Measurements from ENCODE around the gene MTMR4.
"Not testable (repeated sequence)": the region's sequence is repeated elsewhere in the genome, so short reads cannot be mapped to it uniquely, and the experiment has no call there.

The MTMR4 gene

DNA sequence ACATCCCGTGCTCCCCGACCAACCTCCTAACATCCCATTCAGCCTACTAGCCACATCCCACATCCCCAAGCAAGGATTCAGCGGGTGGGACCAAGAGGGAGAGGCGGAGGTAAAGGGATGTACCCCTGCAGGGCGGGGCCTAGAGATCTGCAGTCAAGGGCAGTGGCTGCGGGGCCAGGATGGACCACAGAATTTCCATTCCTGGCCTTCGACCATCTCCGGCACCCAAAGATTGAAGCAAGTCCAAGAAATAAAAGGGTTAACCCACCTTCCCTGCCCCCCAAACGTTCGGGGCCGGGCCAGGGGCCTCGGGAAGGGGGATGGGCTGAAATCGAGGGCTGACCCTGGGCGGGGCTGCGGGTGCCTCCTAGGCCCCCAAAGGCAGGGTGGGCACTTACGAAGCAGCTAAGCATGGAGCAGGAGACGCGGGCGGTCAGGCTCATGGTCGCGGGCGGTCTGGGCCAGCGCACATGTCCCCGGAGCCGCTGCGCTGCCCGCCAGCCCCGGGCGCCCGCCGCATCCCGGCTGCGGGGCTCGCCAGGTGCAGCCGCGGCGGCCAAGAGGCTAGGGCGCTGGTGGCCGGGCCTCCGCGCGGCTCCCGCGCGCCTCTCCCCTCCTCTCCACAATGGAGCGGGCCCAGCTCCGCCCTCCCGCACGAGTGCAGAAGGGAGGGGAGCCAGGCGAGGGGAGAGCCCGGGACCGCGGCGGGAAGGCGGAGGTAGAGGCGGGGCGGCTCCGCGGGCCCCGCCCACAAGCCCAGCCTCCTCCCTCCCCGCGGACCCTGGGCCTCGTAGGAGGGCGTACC is at the start of gene MTMR4:
MTMR4 (minus strand) TSS at position 674 of the 805 bp plus-strand sequence; CDS start at position 443, 231 bp downstream.
- in situ Hi-C loops (cut with MboI; ENCODE audit: low sequenced_read_pairs), result no loop called here

DNA sequence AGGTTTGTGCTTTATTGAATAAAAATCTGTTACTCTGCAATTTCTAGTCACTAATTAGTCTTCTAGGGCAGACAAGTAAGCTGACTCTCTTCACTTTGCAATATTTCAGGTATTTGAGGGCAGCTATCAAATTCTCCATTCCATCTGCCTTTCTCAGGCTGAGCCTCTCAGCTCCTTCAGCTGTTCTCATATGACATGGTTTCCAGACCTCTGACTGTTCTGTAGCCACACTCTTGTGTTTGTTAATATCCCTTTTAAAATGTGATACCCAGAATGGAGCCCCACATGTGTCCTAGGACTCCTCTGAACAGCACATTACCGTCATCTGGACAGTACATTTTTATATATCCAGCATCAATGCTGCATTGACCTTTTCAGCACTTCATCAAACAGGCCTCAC is 46.1 kb upstream of the MTMR4 start:
- in situ Hi-C loops (cut with MboI; ENCODE audit: low sequenced_read_pairs), result no loop called here

DNA sequence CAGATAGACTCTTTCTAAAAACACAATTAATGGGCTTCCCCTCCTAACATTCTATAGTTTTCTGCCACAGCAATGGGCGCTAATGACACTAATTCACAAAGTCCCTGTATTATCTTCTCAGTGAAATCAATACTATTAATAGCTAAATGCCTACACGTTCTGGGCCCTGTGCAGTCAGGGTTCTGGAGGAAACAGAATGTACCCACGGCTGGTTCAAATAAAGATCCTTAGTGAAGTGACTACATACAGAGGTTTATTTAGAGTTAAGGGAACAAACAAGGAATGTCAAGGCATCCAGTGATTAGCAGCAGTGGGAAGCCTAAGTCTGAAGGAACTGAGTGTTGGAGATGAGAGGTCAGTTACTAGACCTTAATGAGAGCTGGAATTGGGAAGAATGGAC is 43.5 kb upstream of the MTMR4 start:
- in situ Hi-C loops (cut with MboI; ENCODE audit: low sequenced_read_pairs), result no loop called here

DNA sequence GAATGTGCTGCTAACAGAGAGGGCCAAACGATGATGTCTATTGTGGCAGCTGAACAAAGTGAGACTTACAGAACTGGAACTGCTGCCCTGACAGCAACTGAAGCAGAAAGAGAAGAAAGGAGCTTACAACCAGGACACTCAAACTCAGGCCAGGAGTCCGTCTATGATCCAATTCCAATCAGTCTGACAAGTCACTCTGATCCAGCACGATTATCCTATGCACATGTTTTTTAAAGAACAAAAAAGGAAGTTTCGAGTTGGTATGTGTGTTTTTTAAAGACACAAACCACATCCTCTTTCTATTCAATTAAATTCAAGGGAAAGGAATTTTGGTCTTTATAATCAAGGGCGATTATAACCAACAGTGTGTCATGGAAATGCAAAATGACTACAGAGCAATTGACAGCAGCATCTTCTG is 42.4 kb upstream of the MTMR4 start:
- in situ Hi-C loops (cut with MboI; ENCODE audit: low sequenced_read_pairs), result no loop called here

DNA sequence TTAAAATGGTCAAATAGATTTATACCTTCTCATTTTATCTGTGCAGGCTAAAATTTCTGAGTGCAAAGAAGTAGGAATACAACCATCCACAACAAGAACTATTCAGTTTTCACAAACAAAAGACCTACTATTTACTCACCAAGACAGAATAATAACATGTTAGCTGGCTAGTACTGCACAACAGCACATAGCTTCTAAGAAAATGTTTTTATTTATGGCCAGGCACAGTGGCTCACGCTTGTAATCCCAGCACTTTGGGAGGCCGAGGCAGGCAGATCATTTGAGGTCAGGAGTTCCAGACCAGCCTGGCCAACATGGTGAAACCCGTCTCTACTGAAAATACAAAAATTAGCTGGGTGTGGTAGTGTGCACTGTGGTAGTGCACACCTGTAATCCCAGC is 40.7 kb upstream of the MTMR4 start:
- in situ Hi-C loops (cut with MboI; ENCODE audit: low sequenced_read_pairs), result not testable (repeated sequence)

DNA sequence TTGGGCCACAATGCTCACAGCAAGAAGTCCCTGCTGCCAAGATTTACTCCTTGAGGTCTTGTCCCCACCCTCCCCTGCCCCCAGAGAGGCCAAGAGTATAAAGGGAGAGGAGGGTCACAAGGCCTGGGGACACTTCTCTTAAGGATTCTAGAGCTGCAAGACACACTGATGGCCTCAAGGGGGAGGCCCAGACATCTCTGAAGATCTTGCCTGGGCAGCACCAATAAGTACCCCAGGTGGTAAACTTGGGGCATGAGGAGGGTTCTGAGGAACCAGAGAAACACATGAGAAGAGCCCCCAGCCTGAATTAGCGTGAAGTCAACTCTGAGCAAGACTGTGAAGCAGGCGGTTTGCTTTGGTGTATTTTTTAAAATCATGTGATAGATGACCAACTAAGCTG is 26.8 kb upstream of the MTMR4 start:
- in situ Hi-C loops (cut with MboI; ENCODE audit: low sequenced_read_pairs), result no loop called here

DNA sequence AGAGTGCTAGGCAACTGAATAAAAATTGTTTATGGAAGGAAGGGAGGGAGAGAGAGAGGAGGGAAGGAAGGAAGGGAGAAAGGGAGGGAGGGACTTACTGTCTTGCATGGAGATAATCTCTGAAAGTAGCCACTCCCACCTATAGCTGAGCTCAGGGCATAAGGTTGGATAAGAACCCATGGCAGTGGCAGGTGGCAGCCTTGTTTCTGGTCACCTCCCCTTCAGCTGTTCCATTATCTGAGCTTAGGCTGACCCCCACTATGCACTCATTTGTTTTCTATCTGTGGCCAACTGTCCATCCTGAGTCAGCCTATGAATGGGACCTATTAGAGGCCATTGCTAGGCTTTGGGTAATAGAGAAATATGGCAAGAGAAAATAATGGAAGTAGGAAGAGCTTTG is 25.3 kb upstream of the MTMR4 start:
- in situ Hi-C loops (cut with MboI; ENCODE audit: low sequenced_read_pairs), result no loop called here

DNA sequence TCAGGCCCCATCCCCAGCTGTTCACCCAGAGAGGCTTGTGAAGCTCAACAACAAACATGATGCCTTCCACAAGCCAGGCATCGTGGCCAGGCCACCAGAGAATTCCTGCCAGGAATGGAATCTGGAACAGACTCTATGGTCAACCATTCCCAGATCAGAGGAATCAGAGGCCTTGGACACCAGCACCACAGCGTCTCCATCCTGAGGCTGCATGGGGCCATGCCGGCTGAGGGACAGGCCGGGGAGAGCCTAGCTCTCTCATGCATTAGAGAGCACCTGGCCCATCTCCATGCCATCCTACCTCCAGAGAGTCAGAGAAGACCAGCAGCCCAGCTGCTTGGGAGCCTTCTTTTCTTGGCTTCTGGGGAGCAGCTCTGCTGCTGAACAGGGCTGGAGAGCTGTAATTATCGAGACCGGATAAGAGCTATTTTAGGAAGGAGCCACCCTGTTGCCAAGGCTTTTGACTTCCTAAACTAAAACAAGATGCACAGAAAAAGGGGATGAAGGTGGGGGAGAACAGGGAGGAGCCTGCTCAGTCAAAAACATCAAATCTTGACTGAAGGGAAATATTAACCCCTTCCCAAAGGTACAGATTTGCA is 24.5 kb upstream of the MTMR4 start:
- in situ Hi-C loops (cut with MboI; ENCODE audit: low sequenced_read_pairs), result no loop called here

DNA sequence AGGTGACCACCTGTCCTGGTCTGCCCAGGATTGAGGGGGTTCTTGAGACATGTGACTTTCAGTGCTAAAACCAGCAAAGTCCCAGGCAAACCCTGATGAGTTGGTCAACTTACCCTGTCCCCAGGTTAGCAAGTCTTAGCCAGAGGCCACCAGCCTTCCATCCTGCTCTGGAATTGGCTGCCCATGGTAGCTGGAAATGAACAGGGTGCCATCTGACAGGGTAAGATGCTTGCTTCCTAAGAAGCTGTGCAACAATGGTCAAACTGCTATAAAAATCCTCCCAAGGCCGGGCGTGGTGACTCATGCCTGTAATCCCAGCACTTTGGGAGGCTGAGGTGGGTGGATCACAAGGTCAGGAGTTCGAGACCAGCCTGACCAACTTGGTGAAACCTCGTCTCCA is 22.8 kb upstream of the MTMR4 start:
- in situ Hi-C loops (cut with MboI; ENCODE audit: low sequenced_read_pairs), result no loop called here

DNA sequence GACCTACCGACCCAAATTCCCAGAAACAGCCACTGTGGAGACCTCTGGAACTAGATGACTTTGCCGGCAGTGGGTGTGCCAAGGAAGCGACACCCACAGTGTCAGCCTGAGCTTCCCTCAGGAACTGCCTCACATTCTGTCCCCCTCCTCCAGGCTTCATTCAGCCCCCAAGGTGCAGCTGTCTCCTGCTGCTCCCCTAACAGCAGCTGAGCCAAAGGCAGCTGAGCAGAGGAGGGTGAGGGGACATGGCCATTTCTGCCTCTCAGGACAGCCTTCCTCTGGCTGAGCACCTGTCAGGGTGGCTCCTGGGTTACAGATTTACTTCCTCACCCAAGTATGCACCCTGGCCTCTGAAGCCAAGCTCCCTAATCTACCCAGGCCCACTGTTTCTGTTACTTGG is 22.1 kb upstream of the MTMR4 start:
- in situ Hi-C loops (cut with MboI; ENCODE audit: low sequenced_read_pairs), result no loop called here

DNA sequence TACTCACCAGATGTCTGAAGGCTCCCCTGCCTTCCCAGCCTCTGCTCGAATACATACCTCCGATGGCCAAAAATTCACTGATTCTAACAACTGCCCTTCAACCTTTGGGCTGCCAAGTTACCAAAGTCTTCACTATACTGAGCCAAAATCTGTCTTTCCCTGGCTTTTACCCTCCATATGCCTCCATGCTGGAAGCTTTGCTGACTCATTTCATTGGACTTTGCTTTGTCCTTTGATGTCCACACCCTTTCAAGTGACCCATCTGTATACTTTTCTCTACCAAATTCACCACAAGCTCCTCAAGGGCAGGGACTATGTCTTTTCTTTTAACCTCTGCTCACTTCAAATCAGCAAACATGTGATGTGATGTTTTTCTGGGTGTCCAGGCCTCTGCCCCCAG is 21.0 kb upstream of the MTMR4 start:
- in situ Hi-C loops (cut with MboI; ENCODE audit: low sequenced_read_pairs), result no loop called here

DNA sequence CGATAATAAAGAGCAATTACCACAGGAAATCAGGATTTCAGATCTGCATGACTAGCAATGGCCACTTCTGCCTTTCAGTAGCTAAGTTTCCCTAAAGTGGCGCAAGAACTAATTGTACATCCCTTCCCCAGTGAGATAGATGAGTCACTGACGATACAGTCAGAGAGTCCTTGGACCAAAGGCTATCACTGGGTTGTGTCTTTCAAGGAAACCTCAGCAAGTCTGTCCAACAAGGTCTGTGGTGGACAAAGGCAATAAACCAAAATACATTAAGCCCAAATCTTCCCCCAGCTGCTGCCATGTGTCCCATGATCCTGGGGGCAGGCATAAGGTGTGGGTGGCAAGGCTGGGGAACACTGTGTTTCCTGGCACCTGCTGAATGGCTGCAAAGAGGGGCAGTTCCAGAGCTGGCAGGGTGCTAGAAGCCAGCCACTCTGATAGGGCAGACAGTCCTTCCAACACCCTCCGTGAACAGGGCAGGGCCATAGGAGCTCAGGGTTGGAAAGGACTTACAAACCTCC is 20.5 kb upstream of the MTMR4 start:
- in situ Hi-C loops (cut with MboI; ENCODE audit: low sequenced_read_pairs), result no loop called here

DNA sequence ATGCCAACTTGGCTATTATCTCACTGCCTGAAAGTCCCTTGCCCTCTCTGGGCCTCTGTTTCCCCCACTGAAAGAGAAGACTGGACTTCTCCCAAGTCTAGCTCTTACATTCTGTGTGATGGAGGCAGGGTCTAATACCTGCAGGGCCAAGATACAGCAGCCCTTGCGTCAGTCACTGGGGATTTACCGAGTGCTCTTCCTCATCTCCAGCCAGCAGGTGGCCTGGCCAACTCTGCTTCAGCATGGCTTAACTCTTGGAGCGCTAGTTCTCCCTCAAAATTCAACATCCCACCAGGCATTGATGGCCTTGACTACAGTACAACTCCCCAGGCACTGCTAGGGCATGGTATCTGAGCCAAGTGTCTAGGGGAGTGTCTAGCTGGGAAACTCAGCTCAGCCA is 19.9 kb upstream of the MTMR4 start:
- in situ Hi-C loops (cut with MboI; ENCODE audit: low sequenced_read_pairs), result no loop called here

DNA sequence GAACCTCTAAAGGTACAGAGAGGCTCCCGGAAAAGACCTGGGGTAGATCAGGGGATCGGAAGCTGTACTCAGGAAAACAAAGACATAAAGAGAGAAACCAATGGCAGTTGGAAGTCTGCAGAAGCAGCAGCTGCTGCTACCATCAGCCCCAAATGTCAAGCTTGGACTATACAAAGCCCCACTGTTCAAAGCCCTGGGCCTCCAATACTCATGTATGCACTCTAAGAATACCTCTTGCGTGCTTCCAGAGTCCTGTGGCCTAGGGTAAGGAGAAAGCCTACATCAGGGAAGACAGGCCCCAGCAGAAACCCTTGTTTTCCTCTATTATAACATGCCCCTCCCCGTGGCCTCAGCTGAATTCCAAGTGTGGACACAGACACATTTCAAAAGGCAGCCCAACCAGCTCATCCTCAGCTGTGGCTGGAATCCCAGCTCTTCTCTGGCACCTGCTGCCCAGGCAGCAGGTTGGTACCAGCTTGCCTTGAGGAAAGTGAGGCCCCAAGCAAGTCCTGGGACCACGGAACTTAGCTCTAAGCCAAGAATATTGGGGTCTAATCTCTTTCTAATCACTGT is 19.3 kb upstream of the MTMR4 start:
- in situ Hi-C loops (cut with MboI; ENCODE audit: low sequenced_read_pairs), result no loop called here

DNA sequence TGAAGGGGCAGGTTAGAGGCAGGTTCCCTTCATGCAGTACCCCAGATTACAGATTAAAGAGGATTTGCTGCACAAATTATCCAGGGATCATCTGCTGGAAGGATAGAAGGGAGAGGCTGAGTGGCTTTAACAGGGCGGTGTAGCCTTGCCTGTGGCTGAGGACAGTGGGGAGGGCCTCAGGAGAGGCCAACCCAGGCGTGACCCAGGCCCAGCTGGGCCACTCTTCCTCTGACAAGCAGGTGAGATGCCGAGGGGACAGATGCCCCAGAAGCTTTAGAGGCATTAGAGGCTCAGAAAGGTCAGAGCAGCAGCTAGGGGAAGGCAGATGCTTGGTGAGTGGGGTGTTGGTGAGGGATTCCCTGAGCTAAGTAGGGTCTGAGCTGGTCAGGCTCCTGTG is 18.1 kb upstream of the MTMR4 start:
- in situ Hi-C loops (cut with MboI; ENCODE audit: low sequenced_read_pairs), result no loop called here

DNA sequence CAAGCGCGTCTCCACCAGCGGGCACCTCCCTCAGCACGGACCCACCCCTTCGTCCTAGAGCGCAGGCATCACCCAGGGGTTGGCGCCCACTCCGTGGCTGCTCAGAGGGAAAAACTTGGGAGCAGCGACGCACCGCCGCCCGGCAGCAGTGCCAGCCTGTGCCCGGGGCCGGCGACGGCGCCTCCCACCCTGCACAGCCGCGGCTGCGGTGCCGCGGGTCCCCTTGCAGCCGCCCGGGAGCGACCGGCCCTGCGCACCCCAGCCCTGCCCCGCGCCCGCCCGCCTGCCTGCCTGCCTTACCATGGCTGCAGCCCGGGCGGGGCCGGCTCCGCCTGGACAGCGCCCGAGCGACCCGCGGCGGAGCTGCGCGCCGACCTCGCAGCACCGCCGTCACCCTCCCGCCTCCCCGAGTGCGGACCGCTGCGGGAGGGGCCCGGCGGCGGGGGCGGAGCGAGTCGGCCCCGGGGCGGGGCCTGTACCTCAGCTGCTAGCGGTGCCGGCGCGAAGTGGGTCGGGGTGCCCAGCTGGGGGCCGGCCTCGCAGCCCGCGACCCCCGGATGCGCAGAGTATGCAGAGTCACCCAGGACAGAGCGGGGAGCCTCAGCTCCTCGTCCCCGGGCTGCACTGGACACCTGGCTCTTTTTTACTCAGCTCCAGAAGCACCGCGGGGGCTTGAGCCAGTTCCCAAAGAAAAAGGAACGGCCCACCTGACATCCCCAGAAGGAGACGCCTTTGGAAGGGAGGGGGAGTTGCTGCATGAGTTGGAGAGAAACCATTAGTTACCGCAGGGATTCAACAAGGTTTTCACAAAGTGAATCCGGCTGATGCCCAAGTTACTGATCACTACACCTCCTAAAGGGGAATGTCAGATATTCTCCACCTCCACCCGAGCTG is 17.5 kb upstream of the MTMR4 start:
- in situ Hi-C loops (cut with MboI; ENCODE audit: low sequenced_read_pairs), result no loop called here

DNA sequence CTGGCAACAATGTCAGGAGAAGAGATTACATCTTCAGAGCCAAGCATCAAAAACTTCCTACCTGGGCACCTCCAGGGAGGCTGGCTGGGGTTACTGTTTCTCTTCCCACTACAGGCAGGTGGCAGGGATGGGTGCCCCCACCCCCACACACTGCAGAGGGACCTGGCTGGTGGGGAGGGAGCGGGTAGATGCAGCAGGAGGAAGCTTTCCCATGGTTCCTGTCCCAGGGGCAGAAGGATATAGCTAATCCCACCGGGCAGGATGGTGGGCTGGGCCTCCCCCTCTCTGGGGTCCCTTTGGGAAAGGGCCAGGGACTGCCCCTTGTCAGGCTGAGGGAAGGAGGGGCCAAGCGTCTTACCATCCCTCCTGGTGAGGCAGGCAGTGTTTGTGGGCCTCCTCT is 16.7 kb upstream of the MTMR4 start:
- in situ Hi-C loops (cut with MboI; ENCODE audit: low sequenced_read_pairs), result no loop called here

DNA sequence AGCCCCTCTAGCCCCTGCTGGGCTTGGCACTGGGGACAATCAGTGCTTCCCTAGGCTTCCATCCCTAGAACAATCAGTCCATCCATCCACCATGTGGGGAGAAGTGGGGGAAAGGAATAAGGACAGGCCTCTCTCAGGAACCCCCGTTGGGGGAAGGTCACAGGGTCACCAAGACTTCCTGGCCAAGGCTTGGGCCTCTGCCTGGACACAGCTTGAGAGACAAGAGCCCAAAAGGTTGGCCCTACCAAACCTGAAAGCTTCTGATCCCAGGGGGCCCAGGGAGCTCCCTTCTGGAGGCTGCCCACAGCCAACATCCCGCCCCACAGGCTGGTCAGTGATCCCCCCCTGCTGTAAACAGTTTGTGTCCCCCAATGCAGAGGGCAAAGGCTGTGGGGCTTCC is 16.2 kb upstream of the MTMR4 start:
- in situ Hi-C loops (cut with MboI; ENCODE audit: low sequenced_read_pairs), result no loop called here

DNA sequence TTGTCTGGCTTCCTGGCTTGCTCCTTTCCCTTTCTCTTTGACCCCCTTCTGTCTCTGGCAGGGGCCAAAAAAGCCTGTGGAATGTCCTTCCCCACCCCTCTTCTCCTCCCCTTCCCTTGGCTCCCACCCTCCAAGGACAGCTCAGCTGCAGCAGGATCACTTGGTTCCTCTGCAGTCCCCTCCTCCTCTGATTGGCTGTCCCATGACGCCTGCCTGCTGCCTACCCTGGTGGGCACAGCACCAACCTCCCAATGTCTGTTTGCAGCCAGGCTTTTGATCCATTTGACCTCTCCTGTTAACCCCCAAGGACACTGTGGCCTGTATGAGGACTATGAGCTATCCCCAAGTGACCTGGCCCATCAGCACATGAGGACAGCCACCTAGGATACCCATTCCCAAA is 14.8 kb upstream of the MTMR4 start:
- in situ Hi-C loops (cut with MboI; ENCODE audit: low sequenced_read_pairs), result loop anchor here (10.0 kb wide), 1 partner anchor 476 kb away; no protein-coding TSS in a partner anchor

DNA sequence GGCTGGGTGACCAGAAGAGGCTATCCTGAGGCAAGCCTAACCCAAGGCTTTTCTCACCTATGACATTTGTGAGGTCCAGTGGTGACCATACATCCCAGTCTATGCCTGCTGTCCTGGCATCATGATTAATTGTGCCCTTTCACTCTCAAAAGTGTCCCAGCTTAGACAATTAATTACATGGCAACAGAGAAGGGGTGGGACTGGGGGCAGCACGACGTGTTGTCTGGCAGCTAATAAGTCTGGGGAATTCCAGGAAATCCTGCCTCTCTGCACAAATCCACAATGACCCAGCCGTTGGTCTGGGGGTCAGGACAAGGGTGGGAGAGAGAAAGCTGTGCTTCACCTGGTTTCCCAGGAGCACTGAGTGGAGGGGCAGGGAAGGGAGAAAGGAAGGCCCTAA is 14.0 kb upstream of the MTMR4 start:
- in situ Hi-C loops (cut with MboI; ENCODE audit: low sequenced_read_pairs), result loop anchor here (10.0 kb wide), 1 partner anchor 476 kb away; no protein-coding TSS in a partner anchor

DNA sequence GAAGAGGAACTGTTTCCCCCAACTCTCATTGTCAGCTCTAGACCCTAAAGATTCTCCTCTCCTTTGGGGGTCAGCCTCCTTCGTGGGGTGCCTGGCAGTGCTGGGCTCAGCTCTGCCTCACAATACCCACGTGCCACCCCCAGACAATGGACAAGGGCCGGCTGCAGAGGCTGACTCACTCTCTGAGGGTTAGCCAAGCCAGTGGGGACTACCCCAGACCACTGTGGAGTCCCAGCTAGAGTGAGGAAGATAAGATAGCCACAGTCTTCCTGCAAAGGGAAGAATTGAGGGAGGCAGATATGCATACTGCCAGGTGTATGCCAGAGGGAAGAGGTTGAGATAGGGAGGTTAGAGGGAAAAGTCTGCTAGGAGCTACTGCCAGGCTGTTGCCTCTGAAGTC is 13.5 kb upstream of the MTMR4 start:
- in situ Hi-C loops (cut with MboI; ENCODE audit: low sequenced_read_pairs), result loop anchor here (10.0 kb wide), 1 partner anchor 477 kb away; no protein-coding TSS in a partner anchor
